Measurements from ENCODE around the gene TNRC6C.

The TNRC6C gene

DNA sequence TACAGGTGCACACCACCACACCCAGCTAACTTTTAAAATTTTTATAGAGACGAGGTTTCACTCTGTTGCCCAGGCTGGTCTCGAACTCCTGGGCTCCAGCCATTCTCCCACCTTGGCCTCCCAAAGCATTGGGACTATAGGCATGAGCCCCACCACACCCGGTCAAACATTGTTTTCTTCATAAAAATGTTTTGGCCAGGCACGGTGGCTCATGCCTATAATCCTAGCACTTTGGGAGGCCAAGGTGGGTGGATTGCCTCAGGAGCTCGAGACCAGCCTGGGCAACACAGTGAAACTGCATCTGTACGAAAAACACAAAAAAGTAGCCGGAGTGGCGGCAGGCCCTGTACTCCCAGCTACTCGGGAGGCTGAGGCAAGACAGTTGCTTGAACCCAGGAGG, 157.9 kb downstream of the TNRC6C start:
- H2AFZ ChIP-seq (ENCODE audit: low read depth, low read length, severe bottlenecking), result no peak overlapping the region
- H3K27me3 ChIP-seq (ENCODE audit: low read length), result no peaks in the 10 kb centered on the region
- H3K9me3 ChIP-seq (ENCODE audit: insufficient read depth, low read length), result no peaks in the 10 kb centered on the region
- no peak overlapping the region for H3K27ac ChIP-seq (ENCODE audit: low read depth, low read length)
- H3K9me2 ChIP-seq (replicated peaks; ENCODE audit: insufficient read depth, low read length), result no peaks in the 10 kb centered on the region
- H3K4me2 ChIP-seq (ENCODE audit: low read depth, low read length, poor library complexity, severe bottlenecking), result no peak overlapping the region
- no peaks in the 10 kb centered on the region for H4K20me1 ChIP-seq (ENCODE audit: low read depth, low read length)
- no peak overlapping the region for H3K9ac ChIP-seq (ENCODE audit: low read length)
- no peaks in the 10 kb centered on the region for H3K79me2 ChIP-seq (ENCODE audit: insufficient read depth, low read length)
- no peak for TF ChIP-seq EZH2phosphoT487 (conservative IDR thresholded peaks at IDR 0.05; ENCODE audit: low read length)
- TF ChIP-seq, protein P1, sequence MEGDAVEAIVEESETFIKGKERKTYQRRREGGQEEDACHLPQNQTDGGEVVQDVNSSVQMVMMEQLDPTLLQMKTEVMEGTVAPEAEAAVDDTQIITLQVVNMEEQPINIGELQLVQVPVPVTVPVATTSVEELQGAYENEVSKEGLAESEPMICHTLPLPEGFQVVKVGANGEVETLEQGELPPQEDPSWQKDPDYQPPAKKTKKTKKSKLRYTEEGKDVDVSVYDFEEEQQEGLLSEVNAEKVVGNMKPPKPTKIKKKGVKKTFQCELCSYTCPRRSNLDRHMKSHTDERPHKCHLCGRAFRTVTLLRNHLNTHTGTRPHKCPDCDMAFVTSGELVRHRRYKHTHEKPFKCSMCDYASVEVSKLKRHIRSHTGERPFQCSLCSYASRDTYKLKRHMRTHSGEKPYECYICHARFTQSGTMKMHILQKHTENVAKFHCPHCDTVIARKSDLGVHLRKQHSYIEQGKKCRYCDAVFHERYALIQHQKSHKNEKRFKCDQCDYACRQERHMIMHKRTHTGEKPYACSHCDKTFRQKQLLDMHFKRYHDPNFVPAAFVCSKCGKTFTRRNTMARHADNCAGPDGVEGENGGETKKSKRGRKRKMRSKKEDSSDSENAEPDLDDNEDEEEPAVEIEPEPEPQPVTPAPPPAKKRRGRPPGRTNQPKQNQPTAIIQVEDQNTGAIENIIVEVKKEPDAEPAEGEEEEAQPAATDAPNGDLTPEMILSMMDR (IDR thresholded peaks at IDR 0.05; ENCODE audit: insufficient read depth, low read length, poor library complexity, severe bottlenecking), result no peak
- H3K36me3 ChIP-seq (ENCODE audit: low read length), result no peaks in the 10 kb centered on the region
- no peaks in the 10 kb centered on the region for H3F3A ChIP-seq (ENCODE audit: insufficient read depth)
- H3K4me3 ChIP-seq (ENCODE audit: insufficient read depth, low read length, poor library complexity, severe bottlenecking), result no peak overlapping the region

DNA sequence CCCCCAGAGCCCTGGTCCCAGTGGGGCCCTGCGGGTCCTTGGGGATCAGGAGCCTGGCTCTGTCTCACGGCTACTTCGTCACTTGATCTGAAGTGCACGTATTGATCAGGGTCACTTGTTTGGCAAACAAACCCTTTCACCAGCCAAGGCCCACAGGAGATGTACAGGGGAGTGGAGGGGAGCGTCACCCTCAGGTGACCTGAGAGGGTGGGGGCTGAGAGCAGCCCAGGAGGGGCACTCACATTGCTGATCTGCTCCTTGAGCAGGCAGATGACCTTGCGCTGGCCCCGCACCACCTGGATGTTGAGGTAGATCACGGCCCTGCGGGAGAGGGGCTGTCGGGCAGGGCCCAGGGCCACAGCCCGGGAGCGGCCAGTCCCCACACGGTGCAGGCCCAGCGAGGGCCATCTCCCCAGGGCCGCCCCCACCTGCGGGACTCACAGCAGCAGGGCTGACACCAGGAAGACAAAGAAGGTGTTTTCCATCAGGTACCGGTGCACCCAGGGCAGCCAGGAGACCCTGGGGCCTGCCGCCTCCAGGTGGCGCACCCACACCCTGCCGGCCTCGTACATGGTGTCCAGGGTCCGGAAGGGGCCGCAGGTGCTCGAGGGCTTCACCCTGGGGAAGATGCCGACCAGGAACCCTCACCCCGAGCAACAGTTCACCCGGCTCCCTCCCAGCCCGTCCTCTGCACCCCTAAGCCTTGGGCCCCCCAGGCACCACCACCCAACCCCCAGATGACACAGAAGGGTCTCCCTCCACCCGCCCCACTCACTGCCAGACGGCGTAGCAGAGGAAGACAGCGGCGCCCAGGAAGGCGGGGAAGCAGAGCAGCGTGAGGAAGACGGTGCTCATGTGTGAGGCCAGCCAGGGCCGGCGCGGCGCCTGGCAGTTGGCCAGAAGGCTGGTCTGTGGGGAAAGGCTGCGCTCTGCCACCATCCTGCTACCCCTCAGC, 158.8 kb downstream of the TNRC6C start:
- H3K27me3 ChIP-seq (ENCODE audit: low read length), result no peaks in the 10 kb centered on the region
- H3K36me3 ChIP-seq (ENCODE audit: low read length), result no peaks in the 10 kb centered on the region
- no peaks in the 10 kb centered on the region for H3K9me3 ChIP-seq (ENCODE audit: insufficient read depth, low read length)
- no peaks in the 10 kb centered on the region for H3F3A ChIP-seq (ENCODE audit: insufficient read depth)
- no peak overlapping the region for H3K27ac ChIP-seq (ENCODE audit: low read depth, low read length)
- H3K4me3 ChIP-seq (ENCODE audit: insufficient read depth, low read length, poor library complexity, severe bottlenecking), result no peak overlapping the region
- TF ChIP-seq EZH2phosphoT487 (conservative IDR thresholded peaks at IDR 0.05; ENCODE audit: low read length), result no peak
- TF ChIP-seq, protein P1 (IDR thresholded peaks at IDR 0.05; ENCODE audit: insufficient read depth, low read length, poor library complexity, severe bottlenecking), result peak; percentile 23
- H3K9me2 ChIP-seq (replicated peaks; ENCODE audit: insufficient read depth, low read length), result no peaks in the 10 kb centered on the region
- no peak overlapping the region for H2AFZ ChIP-seq (ENCODE audit: low read depth, low read length, severe bottlenecking)
- H3K79me2 ChIP-seq (ENCODE audit: insufficient read depth, low read length), result peaks cover 5% of the 10 kb centered on the region; the same call in 1 of the 2 replicates
- no peak overlapping the region for H3K9ac ChIP-seq (ENCODE audit: low read length)
- H3K4me2 ChIP-seq (ENCODE audit: low read depth, low read length, poor library complexity, severe bottlenecking), result no peak overlapping the region
- H4K20me1 ChIP-seq (ENCODE audit: low read depth, low read length), result no peaks in the 10 kb centered on the region; the same call in 1 of the 2 replicates

DNA sequence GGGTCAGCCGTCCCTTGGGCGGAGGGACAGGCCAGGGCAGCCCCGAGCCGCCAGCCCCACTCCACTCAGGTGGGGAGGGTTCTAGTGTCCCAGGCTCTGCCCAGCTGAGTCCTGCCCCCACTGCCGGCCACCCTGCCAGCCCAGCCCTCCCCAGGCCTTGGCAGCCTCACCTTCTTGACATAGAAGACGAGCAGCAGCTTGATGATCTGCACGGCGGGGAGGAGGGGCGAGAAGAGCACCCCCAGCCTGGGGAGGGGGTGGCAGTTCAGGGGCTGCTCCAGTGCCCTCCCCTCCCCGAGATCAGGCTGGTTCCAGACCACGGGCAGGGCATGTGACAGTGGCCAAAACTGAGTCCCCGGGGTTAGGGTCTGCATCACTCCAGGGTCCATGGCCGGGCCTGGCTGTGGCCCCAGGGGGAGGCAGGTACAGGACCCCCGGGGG, 160.3 kb downstream of the TNRC6C start:
- H3K36me3 ChIP-seq (ENCODE audit: low read length), result peaks cover 5% of the 10 kb centered on the region

More for the DNA sequence above, 160.3 kb downstream of the TNRC6C start:
- no peak overlapping the region for H3K4me3 ChIP-seq (ENCODE audit: insufficient read depth, low read length, poor library complexity, severe bottlenecking)
- H4K20me1 ChIP-seq (ENCODE audit: low read depth, low read length), result no peaks in the 10 kb centered on the region; the same call in 1 of the 2 replicates
- H3F3A ChIP-seq (ENCODE audit: insufficient read depth), result no peaks in the 10 kb centered on the region
- no peaks in the 10 kb centered on the region for H3K9me3 ChIP-seq (ENCODE audit: insufficient read depth, low read length)
- H3K27ac ChIP-seq (ENCODE audit: low read depth, low read length), result no peak overlapping the region
- peaks cover 5% of the 10 kb centered on the region; the same call in 1 of the 2 replicates for H3K79me2 ChIP-seq (ENCODE audit: insufficient read depth, low read length)
- no peak overlapping the region for H3K9ac ChIP-seq (ENCODE audit: low read length)
- H2AFZ ChIP-seq (ENCODE audit: low read depth, low read length, severe bottlenecking), result no peak overlapping the region
- H3K9me2 ChIP-seq (replicated peaks; ENCODE audit: insufficient read depth, low read length), result no peaks in the 10 kb centered on the region
- TF ChIP-seq, protein P1 (IDR thresholded peaks at IDR 0.05; ENCODE audit: insufficient read depth, low read length, poor library complexity, severe bottlenecking), result no peak
- TF ChIP-seq EZH2phosphoT487 (conservative IDR thresholded peaks at IDR 0.05; ENCODE audit: low read length), result no peak
- no peak overlapping the region for H3K4me2 ChIP-seq (ENCODE audit: low read depth, low read length, poor library complexity, severe bottlenecking)
- no peaks in the 10 kb centered on the region for H3K27me3 ChIP-seq (ENCODE audit: low read length)

Data from SU-DHL-6 (cell line).